Stimulated activated CD4-positive, alpha-beta T cell treated with anti-CD3 and anti-CD28 coated beads, Interleukin-1b, Interleukin-23, amount 100 ng/mL, for 1 hour (primary cell): ENCODE data around the gene ULBP1.
"Not testable (repeated sequence)": the region's sequence is repeated elsewhere in the genome, so short reads cannot be mapped to it uniquely, and the experiment has no call there.

ENCODE experiments used
- DNase-seq, 2 donors: peaks; one replicate each; pipeline ENCODE4 v3.0.0-alpha.2; 2020; ENCODE audit warnings: low read depth in 2 of 2

ULBP1 gene, protein sequence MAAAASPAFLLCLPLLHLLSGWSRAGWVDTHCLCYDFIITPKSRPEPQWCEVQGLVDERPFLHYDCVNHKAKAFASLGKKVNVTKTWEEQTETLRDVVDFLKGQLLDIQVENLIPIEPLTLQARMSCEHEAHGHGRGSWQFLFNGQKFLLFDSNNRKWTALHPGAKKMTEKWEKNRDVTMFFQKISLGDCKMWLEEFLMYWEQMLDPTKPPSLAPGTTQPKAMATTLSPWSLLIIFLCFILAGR

DNA sequence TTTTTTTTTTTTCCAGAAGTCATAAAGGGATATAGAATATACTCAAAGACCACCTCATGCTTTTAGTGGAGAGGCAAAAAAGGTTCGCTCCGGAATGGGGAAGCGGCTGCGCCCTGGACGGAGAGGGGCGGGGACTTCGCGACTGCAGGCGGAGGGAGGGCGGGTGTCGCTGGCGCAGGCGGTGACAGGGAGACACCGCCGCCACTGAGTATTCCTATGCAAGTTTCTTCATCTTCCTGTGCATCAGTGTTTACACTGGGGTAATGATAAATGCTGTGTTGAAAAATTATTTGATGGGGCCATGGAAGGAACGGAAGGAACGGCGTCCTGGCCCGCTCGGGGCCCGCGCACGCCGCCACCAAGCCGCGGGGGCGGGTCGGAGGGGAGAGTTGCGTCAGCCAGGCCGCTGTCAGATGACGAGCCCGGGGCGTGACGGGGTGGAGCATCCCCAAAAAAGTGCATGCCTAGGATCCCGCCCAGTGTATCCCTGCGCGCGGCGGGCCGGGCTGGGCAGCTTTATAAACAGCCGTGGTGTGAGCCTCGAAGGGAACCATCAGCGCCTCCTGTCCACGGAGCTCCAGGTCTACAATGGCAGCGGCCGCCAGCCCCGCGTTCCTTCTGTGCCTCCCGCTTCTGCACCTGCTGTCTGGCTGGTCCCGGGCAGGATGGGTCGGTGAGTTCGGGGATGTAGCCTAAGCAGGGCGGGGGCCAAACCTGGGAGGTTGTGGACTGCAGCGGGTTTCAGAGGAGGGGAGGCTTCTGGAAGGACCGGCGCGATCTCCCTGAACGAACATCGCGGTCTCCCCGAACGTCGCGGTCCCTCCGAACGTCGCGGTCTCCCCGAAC is at the start of gene ULBP1:
Gene ULBP1, plus strand, starts transcription at position 482 of the 846 bp plus-strand sequence. Its CDS starts 107 bp downstream, at position 589.
- DNase-seq: peak in 1 of 2 donors; percentile 66

DNA sequence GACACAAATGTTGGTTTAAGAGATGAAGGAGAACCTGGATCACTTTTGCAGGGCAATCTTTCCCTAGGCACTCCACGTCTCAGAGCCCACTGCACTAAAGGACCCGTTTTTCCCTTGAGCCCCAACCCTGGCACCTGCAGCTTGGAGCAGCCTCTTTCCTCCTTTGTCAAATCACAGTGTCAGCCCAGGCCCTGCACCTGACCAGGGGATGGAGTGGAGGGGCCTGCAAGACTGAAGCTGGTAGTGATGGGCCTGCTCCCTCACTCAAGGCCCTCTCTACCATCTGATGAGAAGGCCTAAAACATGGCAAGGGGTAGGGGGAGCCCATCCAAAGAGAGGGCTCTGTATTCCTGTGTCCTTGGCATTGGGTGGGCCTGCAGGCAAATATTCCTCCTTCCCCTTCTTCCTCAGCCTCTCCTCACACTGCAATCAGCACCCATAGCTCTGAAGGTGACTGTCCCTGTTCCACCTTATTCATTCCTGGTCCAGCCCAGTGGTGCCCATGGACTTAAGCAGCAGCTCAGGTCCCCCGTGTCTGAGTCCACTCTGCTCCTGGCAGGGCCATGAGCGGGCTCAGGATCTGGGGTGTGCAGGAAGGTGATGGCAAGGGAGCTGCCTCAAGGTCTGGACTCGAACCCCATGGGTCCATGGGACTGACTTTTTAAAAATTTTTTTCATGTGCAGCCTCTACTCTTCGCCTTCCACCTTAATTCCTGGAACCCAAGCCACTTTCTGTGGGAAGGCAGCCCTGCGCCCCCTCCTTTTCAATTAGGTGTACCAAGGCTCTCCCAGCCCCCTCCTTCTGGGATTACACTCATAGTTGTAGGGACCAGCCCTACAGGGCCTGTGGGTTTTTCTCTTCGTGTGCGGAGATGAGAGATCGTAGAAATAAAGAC is 47.5 kb upstream of the ULBP1 start:
- no peak for DNase-seq

DNA sequence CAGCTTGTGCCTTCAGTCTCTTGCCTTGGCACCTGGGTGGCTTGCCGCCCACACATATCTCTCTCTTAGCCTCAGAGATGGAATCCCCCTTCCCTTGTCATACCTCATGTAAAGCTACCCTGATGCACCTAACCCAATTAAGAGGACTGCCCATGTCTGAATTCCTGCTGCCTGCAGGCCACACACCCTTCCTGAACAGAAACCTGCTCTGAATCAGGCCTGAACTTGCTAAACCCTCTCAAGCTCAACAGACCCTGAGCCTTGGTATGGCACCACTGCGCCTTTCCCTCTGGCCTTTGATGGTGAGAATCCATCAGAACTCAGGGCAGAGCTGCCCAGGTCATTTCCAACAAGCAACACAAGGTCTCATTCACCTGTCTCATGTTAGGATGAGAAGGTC is 46.1 kb upstream of the ULBP1 start:
- DNase-seq: no peak

DNA sequence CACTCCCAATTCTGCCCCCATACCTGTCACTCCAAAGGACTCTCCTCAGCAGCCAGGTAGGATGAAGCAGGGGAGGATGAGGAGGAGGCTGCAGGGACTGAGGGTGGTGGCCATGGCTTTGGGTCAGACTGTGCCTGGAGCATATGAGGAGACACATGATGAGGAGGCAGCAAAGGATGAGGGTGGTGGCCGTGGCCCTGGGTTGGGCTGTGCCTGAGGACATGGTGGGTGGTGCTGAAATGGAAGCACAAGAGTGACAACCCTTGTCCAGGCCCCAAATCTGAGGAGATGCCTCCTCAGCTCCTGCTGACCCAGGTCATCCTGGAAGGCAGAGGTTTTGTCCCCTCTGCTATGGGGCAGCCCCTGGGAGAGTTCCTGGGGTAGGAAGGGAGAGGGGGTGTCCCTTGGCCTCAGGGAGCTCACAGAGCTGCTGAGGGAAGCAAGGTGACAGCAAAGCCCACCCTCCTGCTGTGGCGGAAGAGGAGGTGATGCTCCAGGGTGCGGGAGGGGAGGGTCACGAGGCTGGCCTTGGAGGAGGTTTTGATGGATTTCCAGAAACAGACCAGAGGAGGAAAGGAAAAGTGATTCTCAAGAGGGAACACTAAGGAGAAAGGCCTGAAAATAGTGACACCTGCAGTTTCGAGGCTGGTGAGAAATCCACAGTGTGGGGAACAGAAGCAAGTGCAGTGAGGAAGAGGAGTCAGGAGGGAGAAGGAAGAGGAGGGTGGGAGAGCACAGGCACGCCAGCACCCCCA is 45.4 kb upstream of the ULBP1 start:
- no peak for DNase-seq

DNA sequence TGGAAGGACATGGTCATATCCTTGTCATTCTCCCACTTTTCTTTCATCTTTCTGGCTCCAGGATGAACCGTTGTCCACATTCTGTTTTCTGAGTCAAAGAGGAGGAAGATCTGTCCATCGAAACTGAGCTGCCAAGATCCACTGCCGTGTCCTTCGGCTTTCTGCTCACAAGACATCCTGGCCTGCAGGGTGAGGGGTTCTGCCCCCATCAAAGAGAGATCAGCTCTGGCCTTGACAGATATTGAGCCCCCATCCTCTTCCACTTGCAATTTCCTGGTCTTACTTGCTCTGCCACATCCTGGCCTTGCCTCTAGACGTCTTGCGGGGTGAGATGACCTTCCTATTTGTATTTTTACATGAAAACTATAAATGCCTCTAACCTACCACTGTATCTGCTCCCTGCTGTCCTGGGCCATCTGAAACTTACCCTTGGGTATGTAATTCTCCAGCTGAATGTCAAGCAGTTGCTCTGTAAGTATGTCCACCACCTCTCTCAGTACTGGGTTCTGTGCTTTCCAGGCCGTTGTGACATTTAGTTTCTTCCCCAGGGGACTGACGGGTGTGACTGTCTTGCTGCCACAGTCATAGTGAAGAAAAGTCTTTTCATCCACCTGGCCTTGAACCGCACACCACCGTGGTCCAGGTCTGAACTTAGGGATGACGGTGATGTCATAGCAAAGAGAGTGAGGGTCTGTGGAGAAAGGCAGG is 44.5 kb upstream of the ULBP1 start:
- not testable (repeated sequence) for DNase-seq

DNA sequence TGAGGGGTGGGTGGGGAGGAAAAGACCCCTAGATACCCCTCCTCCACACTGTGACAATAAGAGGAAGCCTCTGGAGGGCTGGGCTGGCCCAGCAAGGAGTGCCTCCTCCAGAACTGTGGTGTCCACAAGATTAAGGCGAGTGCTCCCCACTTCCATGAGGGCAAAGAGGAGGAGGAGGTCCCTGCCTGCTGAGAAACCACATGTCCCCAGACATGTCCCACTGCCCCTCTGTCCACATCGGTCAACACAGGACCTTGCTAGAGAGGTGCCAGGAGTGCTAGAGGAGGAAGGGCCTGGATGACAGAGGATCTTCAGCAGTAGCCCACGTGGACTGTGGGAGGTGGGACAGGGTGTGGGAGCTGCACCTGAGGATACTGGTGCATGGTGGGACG is 43.9 kb upstream of the ULBP1 start:
- no peak for DNase-seq

DNA sequence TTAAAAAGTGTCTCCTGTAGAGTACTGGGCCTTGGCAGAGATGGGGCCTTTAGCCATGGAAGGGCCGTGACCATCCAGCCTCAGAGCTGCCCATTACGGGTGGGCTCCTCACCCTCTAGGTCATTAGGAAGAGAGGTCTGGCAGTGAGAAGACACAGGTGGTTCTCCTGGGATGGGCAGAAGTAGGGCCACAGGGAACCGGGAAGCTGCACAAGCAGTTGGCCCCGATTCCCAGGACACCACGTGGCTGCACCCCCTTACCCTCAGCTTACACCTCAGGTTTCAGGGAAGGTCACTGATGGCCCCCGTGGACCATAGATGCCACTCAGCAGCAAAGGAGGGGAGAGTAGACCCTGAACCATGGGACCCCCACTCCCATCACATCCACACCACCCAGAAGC is 42.4 kb upstream of the ULBP1 start:
- no peak for DNase-seq

DNA sequence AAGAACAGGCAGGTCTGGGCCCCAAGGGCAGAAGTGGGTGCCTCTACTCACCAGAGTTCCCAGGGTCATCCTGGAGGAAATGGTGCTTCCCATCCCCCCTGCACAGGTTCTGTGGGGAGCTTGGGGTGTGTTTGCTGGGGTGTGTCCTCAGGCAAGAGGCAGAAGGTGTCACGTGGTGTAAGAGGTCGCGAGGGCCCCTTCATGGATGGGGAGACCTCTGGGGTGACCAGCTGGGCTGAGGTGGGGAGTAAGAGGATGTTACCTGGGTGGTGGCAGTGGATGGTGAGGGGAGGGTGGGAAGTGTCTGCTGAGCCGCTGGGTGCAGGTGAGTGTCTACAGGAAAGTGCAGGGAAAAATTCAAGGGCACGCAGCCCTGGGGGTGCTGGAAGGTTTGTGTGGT is 41.7 kb upstream of the ULBP1 start:
- DNase-seq: not testable (repeated sequence)

DNA sequence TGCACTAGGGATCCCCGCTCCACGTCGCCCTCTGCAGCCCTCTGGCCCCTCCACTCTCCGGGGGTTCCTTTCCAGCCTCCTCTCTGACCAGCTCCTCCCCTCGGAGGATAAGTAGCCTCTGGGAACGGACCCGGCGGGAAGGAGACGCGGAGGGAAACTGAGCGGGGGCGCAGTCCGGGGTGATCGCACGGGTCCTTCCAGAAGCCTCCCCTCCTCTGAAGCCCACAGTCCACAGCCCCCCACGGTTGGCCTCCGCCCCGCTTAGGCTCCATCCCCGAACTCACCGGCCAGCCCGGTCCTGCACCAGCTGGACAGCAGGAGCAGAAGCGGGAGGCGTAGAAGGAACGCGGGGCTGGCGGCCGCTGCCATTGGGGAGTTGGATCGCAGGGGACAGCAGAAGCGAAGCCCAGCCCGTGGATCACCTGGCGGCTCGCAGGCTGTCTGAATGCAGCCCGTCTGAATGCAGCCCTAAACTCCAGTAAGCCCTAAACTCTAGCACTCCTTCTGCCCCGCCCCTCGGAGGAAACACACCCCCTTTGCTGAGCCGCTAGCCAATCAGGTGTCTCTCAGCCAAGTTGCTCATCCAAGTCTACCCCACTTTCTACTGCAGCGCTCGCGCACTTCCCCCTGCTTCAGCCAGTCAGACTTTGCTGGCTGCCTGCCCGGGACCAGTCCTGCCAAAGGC is 41.0 kb upstream of the ULBP1 start, which contains the start of gene RAET1G:
Gene RAET1G, minus strand, starts transcription at position 480 of the 685 bp plus-strand sequence. Its CDS starts 111 bp downstream, at position 369.
- peak; percentile 53 to 68 for DNase-seq

DNA sequence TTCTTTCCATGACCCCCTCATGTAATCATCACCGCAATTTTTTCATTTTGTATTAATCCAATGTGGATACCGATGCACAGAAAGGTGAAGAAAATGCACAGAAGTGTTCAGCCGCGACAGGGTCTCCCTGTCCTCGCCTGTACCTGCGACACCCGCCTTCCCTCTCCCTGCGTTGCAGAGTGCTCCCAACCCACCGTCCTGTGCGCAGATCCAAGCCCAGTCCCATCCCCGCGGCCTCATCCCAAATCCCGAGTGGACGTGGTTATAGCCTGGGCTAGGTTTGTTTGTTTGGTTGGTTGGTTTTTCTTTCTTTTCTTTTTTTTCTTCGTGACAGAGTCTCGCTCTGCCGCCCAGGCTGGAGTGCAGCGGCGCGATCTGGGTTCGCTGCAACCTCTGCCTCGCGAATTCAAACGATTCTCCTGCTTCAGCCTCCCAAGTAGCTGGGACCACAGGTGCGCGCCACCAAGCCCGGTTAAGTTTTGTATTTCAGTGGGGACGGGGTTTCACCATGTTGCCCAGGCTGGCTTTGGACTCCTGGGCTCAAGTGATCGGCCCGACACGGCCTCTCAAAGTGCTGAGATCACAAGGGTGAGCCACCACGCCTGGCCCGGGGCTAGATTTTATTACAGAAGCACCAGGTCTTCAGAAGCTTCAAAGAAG is 40.3 kb upstream of the ULBP1 start:
- no peak for DNase-seq

DNA sequence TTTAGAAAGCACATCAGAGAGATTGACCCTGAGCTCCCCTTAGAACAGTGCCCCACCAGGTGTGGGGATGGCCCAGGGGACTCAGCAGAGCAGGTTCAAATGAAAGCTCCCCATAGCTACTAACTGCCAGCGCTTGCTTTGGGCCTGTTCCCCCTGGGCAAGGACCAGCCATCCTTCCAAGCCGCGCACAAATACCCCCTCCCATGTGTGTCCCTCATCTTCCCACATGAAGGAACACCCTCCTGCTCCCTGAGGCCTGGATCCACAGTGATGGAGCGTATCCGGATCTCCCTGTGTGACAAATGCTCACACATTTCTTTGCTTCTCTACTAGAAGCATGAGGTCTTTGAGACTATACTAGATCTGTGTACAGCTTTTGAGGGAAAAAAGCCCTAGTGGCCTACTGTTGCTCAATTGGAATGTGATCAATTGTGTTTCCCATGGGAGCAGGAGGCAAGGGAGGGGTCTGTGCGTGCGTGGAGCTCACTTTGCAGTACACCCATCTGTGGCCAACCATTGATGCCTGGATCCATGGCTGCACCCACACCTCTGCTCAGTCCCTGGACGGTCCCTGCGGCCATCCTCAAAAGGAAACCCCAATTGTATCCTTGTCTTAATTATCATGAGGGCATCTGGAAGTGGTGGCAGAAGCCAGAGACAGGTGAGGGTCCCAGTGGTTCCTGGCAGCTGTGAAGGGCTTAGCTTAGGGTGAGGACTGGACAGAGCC is 39.4 kb upstream of the ULBP1 start:
- DNase-seq: no peak

DNA sequence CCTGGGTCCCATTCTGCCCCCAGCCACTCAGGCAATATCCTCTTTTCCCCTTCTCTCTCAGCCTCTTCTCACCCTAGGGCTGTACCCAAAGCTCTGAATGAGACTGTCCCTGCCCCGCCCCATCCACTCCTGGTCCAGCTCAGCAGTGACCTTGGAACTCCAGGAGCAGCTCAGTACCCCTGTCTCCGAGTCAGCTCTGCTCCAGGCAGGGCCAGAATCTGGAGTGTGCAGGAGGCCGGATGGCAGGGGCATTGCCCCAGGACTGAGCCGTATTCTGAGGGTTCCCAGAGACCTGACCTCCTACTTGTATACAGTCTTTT is 38.9 kb upstream of the ULBP1 start:
- DNase-seq: no peak

DNA sequence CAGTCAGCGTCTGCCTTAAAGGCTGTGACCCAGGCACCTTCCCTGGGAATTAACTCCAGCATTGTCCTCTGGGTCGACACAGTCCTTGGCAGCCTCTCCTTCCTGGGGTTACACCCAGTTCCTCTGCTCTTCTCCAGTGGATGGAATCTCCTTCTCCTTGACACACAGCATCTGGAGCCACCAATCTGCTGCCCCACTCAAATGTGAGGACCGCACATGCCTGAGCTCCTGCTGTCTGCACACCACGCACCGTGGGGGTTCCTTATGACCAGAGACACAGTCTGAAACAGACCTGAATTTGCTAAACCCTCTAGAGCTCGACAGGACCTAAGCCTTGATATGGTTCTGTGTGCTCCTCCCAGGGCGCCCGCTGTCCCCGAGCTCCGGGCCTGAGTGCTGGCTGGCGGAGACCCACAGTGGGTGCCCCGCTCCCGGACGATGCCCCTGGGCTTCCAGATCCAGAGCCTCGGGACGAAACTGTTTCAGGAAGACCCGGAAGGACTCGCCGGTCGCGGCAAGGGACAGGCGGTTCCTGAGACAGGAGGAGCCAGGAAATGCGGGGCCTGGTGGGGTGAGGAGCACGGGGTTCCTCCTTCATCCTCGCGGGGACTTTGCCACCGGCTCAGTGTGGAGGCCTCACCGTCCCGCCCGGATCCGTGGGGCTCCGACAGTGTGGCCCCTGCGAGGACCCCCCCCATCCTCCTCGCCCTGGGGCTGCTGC is 38.3 kb upstream of the ULBP1 start:
- DNase-seq: no peak

DNA sequence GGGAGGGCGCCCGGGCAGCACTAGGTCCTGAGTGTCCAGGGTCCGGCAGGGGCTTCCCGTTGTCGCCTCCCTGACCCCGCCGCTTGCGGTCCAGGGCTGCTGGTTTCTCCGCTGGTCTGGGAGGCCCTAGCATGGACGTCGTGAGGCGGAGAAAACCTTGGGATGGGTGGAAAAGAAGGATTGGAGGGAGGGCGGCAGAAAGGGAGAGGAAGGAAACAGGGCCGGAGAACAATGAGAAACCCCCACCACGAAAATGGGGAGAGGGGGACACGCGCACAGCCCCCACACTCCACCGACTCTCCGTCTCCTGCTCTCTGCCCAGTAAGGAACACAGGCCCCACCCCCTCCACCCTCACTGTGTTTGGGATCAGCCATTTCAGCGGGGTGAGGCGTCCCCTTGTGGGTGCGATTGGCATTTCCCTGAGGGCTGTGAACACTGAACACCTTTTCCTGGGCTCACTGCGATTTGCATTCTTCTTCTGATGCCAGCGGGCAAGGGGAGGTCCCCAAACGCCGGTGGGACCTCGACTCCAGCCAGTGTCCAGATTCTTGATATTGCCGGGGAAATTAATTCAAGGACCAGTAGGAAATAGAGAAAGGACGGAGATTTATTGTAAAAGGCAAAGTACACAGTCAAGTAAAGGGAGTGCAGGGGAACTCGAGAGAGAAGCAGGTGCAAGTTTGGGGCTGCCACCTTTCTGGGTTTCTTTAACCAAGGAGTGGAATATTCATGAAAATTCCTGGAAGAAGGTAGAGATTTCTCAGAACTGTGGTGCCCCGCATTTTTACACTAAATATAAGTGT is 37.6 kb upstream of the ULBP1 start:
- peak; percentile 26 to 61 for DNase-seq

DNA sequence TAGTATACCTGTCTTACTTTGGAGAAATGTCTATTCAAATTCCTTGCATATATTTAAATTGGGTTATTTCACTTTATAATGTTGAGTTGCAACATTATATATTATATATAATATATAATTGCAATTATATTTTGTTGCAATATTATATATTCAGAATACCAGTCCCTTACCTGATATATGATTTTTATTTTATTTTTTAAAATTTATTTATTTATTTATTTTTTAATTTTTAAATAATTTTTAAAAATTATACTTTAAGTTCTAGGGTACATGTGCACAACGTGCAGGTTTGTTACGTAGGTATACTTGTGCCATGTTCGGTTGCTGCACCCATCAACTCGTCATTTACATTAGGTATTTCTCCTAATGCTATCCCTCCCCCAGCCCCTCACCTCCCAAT is 36.7 kb upstream of the ULBP1 start:
- DNase-seq: not testable (repeated sequence)

DNA sequence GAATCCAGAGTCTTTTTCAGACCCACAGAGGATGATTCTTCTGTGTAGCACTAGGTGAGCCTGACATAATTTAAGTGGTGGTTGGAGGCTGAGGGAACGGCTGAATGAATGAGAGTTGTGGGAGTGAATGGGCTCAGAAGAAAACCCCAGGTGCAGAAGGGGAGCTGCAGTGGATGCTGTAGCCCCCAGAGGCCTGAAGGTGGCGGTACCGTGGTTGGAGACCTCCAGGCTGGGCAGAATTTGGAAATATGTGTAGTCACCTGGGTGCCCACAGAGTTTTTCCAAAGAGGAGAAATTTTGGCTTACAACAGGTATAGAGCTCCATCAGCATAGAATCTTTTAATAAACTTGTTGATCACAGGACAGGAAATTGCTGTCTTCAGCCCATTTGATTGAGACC is 34.3 kb upstream of the ULBP1 start:
- no peak for DNase-seq

DNA sequence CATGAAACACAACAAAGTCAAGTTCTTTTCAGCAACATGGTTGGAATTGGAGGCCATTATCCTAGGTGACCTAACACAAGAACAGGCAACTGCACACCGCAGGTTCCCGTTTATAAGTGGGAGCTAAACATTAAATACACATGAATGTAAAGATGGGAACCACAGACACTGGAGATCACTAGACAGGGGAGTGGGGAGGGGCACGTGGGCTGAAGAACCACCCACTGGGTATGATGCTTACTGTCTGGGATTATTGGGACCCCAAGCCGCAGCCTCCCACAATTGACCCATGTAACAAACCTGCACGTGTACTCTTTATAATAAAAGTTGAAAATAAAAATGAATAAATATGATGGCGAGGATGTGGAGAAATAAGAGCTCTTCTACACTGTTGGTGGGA is 32.2 kb upstream of the ULBP1 start:
- no peak for DNase-seq

DNA sequence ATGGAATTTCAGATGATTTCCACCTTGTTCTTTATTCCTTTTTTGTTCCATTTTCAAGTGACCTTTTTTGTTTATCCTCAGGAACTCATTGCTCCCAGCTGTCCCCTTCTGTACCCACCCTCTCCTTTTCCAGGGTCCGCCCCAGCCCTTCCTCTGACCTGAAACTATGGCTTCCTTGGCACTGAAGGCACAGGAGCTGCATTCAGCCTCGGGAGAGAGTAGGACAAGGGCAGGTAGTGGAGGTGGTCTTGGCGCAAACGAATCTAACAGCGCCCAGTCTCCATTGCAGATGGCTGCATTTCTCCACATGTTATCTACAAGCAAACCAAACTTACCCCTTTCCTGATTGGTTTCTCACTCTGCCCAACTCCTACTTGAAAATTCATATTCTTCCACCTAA is 30.7 kb upstream of the ULBP1 start:
- no peak for DNase-seq
